WTC11 (cell line): ENCODE data around the gene TSPAN31. TPM values are rescaled to one million over a fixed set of nuclear protein-coding genes. Genes with fewer than 3 reads are reported as not detected.

Source experiments
- ATAC-seq: fragments of 200-7000 bp; cut with Tn5 transposase; 2 replicates; pipeline ENCODE4 v1.10.0; 2021; ENCODE audit warnings: mild to moderate bottlenecking, moderate library complexity
- CTCF ChIA-PET: fragments of 300-600 bp; sonication (Branson Sonifier 250); formaldehyde crosslinking; loops from one replicate; lab custom pipeline; 2021; ENCODE audit warnings: antibody characterized with exemption; lab: Charles Lee
- POLR2A ChIA-PET: fragments of 350-600 bp; sonication (Branson Sonifier 250); formaldehyde crosslinking; loops from one replicate; lab custom pipeline; 2021; ENCODE audit warnings: antibody characterized with exemption; lab: Charles Lee
- DNase-seq: peaks from one replicate; pipeline ENCODE4 v3.0.0; 2021; ENCODE audit warnings: low spot score
- H3K27ac Mint-ChIP-seq: 2 replicates; pipeline ENCODE4 v1.8.0; 2021; ENCODE audit warnings: mixed read lengths
- H3K27me3 Mint-ChIP-seq: 2 replicates; pipeline ENCODE4 v1.8.0; 2021; ENCODE audit warnings: low read depth, mild to moderate bottlenecking, moderate library complexity, mixed read lengths
- H3K36me3 Mint-ChIP-seq: 2 replicates; pipeline ENCODE4 v1.8.0; 2021; ENCODE audit warnings: mixed read lengths
- H3K4me1 Mint-ChIP-seq: 2 replicates; pipeline ENCODE4 v1.8.0; 2022; ENCODE audit warnings: mixed read lengths
- H3K4me3 Mint-ChIP-seq: 2 replicates; pipeline ENCODE4 v1.8.0; 2021; ENCODE audit warnings: mild to moderate bottlenecking, moderate library complexity, mixed read lengths
- H3K9me3 Mint-ChIP-seq: 2 replicates; pipeline ENCODE4 v1.8.0; 2021; ENCODE audit warnings: mixed read lengths
- AR ChIP-seq: fragments of 250-450 bp; sonication (Bioruptor Pico); IDR thresholded peaks from 2 replicates; pipeline ENCODE4 v1.9.0; 2021; ENCODE audit warnings: mild to moderate bottlenecking
- ATF6 ChIP-seq: sonication (generic); formaldehyde crosslinking; IDR thresholded peaks from 2 replicates; pipeline ENCODE4 v1.8.1; 2023; ENCODE audit warnings: mild to moderate bottlenecking, missing genetic modification reagents
- CREM ChIP-seq: sonication (generic); formaldehyde crosslinking; IDR thresholded peaks from 2 replicates; pipeline ENCODE4 v1.8.1; 2022; ENCODE audit warnings: mild to moderate bottlenecking, missing genetic modification reagents, moderate library complexity
- ERG ChIP-seq: fragments of 250-450 bp; sonication (Bioruptor Pico); IDR thresholded peaks from 2 replicates; pipeline ENCODE4 v1.8.0; 2021; ENCODE audit warnings: mild to moderate bottlenecking
- ETV6 ChIP-seq: sonication (generic); formaldehyde crosslinking; IDR thresholded peaks from 2 replicates; pipeline ENCODE4 v1.8.1; 2022; ENCODE audit warnings: mild to moderate bottlenecking, missing genetic modification reagents
- GABPB1 ChIP-seq: sonication (generic); formaldehyde crosslinking; IDR thresholded peaks from 2 replicates; pipeline ENCODE4 v1.8.1; 2023; ENCODE audit warnings: mild to moderate bottlenecking, missing genetic modification reagents
- GRHL2 ChIP-seq: fragments of 250-450 bp; sonication (Bioruptor Pico); IDR thresholded peaks from 2 replicates; pipeline ENCODE4 v1.8.0; 2022; ENCODE audit warnings: mild to moderate bottlenecking, moderate library complexity; ENCODE audit not compliant: insufficient replicate concordance, severe bottlenecking
- HMGA2 ChIP-seq: fragments of 250-450 bp; sonication (Bioruptor Pico); IDR thresholded peaks from 2 replicates; pipeline ENCODE4 v1.4.0; 2021; ENCODE audit warnings: mild to moderate bottlenecking, moderate library complexity
- MLX ChIP-seq: sonication (generic); formaldehyde crosslinking; IDR thresholded peaks from 2 replicates; pipeline ENCODE4 v1.8.1; 2023; ENCODE audit warnings: mild to moderate bottlenecking, missing genetic modification reagents, moderate library complexity
- RELA ChIP-seq: sonication (generic); formaldehyde crosslinking; IDR thresholded peaks from 2 replicates; pipeline ENCODE4 v1.8.1; 2022; ENCODE audit warnings: missing genetic modification reagents, mild to moderate bottlenecking, borderline replicate concordance
- SMAD3 ChIP-seq: sonication (generic); formaldehyde crosslinking; IDR thresholded peaks from 2 replicates; pipeline ENCODE4 v1.8.0; 2022; ENCODE audit warnings: missing genetic modification reagents, mild to moderate bottlenecking, borderline replicate concordance
- USF1 ChIP-seq: sonication (generic); formaldehyde crosslinking; IDR thresholded peaks from 2 replicates; pipeline ENCODE4 v1.8.0; 2022; ENCODE audit warnings: mild to moderate bottlenecking, missing genetic modification reagents
- ZNF232 ChIP-seq: sonication (generic); formaldehyde crosslinking; IDR thresholded peaks from 2 replicates; pipeline ENCODE4 v1.8.0; 2022; ENCODE audit warnings: mild to moderate bottlenecking, missing genetic modification reagents
- ZNF532 ChIP-seq: fragments of 250-450 bp; sonication (Bioruptor Pico); IDR thresholded peaks from 2 replicates; pipeline ENCODE4 v1.9.0; 2021; ENCODE audit warnings: mild to moderate bottlenecking, borderline replicate concordance
- total RNA-seq: library from RNA; stranded (reverse); gene quantifications from 3 replicates; pipeline ENCODE4 v1.2.3, GENCODE V29; 2021

Gene TSPAN31
- total RNA-seq, 1 experiment from 2014 or later = 9.9 TPM

- DNase-seq (no peak), ATAC-seq (no peak)
- Mint-ChIP-seq H3K9me3 (no peaks in the 10 kb centered on the region), H3K36me3 (peaks cover 6% of the 10 kb centered on the region), H3K4me3 (no peak overlapping the region), H3K4me1 (peaks cover 4% of the 10 kb centered on the region; the same call in 1 of the 2 replicates), H3K27me3 (no peaks in the 10 kb centered on the region), H3K27ac (no peak overlapping the region)
- CTCF ChIA-PET = interaction anchor here (2.2 kb wide), 1 partner anchor 23 kb away, joined by 10 read pairs; no protein-coding TSS in a partner anchor
- TF ChIP-seq ETV6 (CRISPR knock-in tag) (no peak), CREM (CRISPR knock-in tag) (no peak), RELA (CRISPR knock-in tag) (no peak), ERG (CRISPR knock-in tag) (no peak), GABPB1 (no peak), ATF6 (CRISPR knock-in tag) (no peak), MLX (no peak), HMGA2 (CRISPR knock-in tag) (no peak), GRHL2 (no peak), AR (CRISPR knock-in tag) (no peak), ZNF232 (no peak), USF1 (CRISPR knock-in tag) (no peak), ZNF532 (CRISPR knock-in tag) (no peak), SMAD3 (CRISPR knock-in tag) (no peak)
- POLR2A ChIA-PET = interaction anchor here (1.0 kb wide), 1 partner anchor 8 kb away, joined by 5 read pairs; the partner anchor contains the start of genes EEF1AKMT3 and METTL1
Observed at GRCh38 chr12:57779736-57780135, 34.9 kb downstream of the TSPAN31 start.
